ENCODE results near the gene SLC9B2.
A peak's percentile ranks its signal among the peaks of the same experiment; 100 is the strongest.

Gene SLC9B2

DNA sequence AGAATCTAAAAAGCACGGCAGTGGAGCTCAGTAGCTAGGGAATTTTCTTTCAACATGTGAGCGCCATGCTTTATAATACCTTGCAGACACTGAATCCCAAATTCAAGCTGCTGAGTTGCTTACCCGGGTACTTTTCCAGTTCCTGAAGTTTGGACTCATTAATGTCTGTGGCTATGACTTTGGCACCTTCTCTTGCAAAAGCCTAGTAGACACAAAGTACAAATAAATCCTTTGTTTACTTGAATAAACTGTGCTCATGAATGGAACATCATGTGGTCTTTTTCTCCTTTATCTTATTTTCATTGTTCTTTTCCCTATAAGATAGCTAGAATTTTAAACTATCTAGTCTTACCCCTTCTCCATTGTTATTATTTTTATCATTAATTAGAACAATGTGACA lies 18.5 kb upstream of the SLC9B2 start:
- TF ChIP-seq, protein P1, sequence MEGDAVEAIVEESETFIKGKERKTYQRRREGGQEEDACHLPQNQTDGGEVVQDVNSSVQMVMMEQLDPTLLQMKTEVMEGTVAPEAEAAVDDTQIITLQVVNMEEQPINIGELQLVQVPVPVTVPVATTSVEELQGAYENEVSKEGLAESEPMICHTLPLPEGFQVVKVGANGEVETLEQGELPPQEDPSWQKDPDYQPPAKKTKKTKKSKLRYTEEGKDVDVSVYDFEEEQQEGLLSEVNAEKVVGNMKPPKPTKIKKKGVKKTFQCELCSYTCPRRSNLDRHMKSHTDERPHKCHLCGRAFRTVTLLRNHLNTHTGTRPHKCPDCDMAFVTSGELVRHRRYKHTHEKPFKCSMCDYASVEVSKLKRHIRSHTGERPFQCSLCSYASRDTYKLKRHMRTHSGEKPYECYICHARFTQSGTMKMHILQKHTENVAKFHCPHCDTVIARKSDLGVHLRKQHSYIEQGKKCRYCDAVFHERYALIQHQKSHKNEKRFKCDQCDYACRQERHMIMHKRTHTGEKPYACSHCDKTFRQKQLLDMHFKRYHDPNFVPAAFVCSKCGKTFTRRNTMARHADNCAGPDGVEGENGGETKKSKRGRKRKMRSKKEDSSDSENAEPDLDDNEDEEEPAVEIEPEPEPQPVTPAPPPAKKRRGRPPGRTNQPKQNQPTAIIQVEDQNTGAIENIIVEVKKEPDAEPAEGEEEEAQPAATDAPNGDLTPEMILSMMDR (IDR thresholded peaks at IDR 0.05; ENCODE audit: borderline replicate concordance, insufficient read depth, low read depth, low read length): no peak
- no peak overlapping the region for H3K4me3 ChIP-seq (ENCODE audit: low read depth, low read length)

DNA sequence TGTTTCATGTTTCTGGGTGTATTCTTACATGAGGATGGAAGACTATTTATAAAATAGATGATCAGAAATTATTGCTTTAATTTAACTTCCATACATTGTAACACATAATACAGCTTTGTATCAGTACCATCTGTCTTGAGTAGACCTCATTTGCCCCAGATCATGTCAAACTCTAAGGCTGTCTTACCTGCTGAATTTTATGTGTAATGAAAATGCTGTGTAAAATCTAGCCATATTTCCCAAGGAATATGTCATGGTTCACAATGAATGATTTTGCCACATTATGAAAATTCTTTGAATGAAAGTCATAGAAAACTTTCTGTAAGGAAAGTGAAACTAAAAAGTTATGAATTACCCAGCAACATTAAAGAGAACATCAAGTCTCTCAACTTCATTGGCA lies 15.7 kb upstream of the SLC9B2 start:
- TF ChIP-seq, protein P1 (IDR thresholded peaks at IDR 0.05; ENCODE audit: borderline replicate concordance, insufficient read depth, low read depth, low read length): no peak
- no peak overlapping the region for H3K4me3 ChIP-seq (ENCODE audit: low read depth, low read length)

DNA sequence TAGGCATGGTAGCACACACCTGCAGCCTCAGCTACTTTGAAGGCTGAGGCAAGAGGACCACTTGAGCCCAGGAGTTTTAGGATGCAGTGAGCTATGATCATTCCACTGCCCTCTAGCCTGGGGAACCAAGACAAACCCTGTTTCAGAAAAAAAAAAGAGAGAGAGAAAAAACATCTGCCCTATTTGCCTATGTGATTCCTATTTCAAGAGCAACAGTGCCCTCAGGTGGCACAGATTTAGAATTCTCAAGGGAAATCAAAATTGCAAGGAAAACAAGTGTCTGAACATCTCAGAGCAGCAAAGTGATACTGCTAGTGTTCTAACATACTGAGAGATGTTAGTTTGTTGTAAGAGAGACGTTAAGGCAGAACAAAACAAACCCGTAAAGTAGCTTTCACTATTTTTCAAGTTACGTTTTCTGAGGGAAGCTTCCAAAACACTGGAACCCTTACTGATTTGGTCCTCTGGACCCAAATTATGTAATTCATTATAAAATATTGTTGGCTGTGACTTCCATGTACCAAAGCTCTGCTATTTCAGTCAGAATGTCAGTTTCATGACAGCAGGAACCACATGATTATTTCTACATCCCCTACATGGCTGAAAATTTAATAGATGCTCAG lies 15.2 kb upstream of the SLC9B2 start:
- no peak overlapping the region for H3K4me3 ChIP-seq (ENCODE audit: low read depth, low read length)

DNA sequence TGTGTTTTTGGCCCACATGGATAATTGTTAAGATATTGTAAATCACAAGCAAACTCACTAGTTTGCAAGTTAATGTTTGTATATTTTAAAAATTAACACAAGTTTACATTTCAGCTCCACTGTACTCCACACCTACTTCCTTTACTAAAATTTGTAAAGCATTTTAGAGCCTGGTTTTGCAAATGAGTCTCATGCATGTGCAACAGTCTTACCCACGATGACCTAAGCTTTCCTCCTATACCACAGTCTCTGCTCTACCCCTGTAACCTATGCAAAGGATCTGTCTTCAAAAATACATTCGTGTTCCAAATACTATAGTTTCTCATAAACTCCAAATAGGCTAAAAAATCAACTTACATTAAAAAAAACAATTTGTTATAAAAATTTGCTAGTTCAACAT lies 12.9 kb upstream of the SLC9B2 start:
- no peak overlapping the region for H3K4me3 ChIP-seq (ENCODE audit: low read depth, low read length)
- TF ChIP-seq, protein P1 (IDR thresholded peaks at IDR 0.05; ENCODE audit: borderline replicate concordance, insufficient read depth, low read depth, low read length): no peak

More for the DNA sequence above, 15.2 kb upstream of the SLC9B2 start:
- TF ChIP-seq, protein P1 (IDR thresholded peaks at IDR 0.05; ENCODE audit: borderline replicate concordance, insufficient read depth, low read depth, low read length): peak; percentile 33; the same call in 1 of the 2 replicates

DNA sequence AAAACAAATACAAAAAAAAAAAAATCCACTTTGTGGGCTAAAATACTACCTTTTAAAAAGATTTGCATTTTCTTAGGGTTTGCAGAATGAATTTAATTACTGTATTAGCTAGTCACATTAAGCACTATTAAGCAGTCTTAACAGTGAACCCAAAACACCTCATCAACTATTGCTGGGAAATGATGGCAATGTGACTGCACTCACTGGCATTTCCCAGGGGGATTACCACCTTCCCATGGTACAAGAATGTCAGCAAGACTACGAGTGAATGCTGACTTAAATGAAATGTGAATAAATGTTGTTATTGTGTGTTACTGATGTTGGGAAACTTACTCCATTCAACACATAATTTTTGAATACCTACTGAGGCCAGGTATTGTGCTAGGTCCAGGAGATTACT lies 10.0 kb upstream of the SLC9B2 start:
- H3K4me3 ChIP-seq (ENCODE audit: low read depth, low read length): no peak overlapping the region
- TF ChIP-seq, protein P1 (IDR thresholded peaks at IDR 0.05; ENCODE audit: borderline replicate concordance, insufficient read depth, low read depth, low read length): no peak

DNA sequence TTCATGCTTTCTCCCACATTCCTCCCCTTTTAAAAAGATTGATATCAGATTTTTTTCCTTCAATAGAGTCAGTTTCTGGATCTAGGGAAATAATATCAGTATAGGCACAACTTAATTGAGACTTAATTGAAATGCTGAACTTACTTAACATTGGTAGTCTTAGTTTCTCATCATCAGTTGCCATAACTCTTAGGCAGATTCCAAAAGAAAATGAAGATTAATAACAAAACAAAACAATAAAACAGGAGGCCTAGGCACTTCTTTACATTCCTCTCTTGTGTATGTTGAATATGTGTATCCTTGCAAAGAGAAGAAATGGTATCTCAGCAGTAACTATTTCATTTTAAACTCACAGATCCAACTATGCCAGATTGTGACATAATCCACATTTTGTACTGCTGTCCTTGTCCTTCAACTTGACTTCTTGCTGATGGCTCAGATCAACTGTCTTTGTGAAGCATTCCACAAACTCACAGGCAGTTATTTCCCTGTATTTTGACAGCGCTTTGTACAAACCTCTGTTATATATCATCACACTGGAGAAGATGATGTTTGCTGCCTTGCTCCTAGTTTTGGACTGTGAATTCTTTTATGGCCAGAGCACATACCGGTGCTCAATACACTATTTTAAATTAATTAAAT lies 9.1 kb upstream of the SLC9B2 start:
- TF ChIP-seq, protein P1 (IDR thresholded peaks at IDR 0.05; ENCODE audit: borderline replicate concordance, insufficient read depth, low read depth, low read length): no peak
- no peak overlapping the region for H3K4me3 ChIP-seq (ENCODE audit: low read depth, low read length)

DNA sequence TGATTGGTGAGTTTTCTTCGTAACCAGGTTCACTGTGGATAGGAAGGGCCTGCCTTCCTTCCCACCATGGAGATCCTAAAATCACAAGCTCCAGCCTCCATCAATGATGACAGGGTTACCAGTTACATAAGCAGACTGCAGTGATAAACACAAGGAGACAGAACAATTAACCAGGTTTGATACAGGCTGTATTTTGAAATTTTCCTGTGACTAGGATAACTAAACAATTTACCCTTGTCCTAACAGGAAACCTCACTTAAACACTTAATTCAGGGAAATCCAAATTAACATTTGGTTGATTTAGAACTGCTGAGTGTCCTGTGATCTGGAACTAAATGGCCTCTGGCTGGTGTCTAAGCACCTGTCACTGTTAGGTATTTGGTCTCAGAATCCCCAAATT lies 3.1 kb upstream of the SLC9B2 start:
- TF ChIP-seq, protein P1 (IDR thresholded peaks at IDR 0.05; ENCODE audit: borderline replicate concordance, insufficient read depth, low read depth, low read length): no peak
- no peak overlapping the region for H3K4me3 ChIP-seq (ENCODE audit: low read depth, low read length)

Data from GM12875 (cell line).